Measurements from ENCODE around the gene CCPG1. TPM values are rescaled to one million over a fixed set of nuclear protein-coding genes. Genes with fewer than 3 reads are reported as not detected.
A peak's percentile ranks its signal among the peaks of the same experiment; 100 is the strongest.

CCPG1 gene
- total and polyA plus RNA-seq, 10 of the 15 experiments (the other 5 are each of a cell fraction or from before 2014, with no cell fraction given): 5.1 to 15.8 (median 10.0) TPM

DNA sequence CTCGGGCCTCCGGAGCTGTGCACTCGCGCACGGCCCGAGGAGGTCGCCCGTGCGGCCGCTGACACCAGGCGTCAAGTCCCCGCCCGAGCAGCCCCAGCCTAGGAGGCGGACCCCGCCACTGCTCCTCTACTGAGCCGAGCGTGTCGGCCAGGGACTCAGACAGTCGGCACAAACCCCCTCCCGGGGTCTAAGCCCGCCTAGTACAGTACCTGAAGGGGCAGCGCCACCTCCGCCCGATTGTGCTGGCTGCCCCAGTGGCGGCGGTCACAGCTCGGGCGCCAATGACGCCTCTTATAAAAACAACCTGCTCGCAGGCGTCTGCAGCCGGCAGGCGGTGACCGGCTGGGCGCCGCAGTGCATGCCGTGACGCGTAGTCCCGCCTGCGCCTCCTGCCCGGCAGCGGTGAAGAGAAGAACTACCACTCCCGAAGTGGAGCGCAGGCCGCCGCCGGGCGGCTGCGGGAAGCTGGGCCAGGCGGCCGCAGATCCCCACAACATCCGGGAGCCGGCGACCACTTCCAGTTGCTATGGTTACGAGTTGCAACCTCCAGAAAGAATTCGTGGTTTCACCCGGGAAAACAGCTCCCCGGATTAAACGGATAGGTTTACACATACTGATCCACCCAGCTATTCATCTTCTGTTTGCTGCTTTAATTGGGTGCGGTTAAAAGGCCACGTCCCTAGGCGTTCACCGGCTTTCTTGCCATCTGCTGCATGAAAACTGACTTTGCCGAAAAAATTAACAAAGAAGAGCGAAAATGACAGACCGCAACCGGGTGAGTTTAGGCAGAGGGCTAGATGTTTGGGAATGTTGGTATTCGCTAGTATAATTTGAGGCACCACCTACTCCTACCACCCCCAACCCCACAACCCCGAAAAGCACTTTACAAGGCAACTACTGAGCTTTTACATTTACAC, at the start of gene CCPG1, which contains the start of gene PIERCE2 (continued):
- TF ChIP-seq JUND (IDR thresholded peaks at IDR 0.05; ENCODE audit: low read depth, low read length): no peak
- TF ChIP-seq EGR1 (IDR thresholded peaks at IDR 0.05; ENCODE audit: borderline replicate concordance in 1 of 2, low read depth in 2 of 2, low read length in 2 of 2): no peak
- peak; percentile 70; the same call in 1 of the 2 replicates for TF ChIP-seq GATAD2B (conservative IDR thresholded peaks at IDR 0.05; ENCODE audit: low read depth)
- TF ChIP-seq EZH2 (IDR thresholded peaks at IDR 0.05; ENCODE audit: borderline replicate concordance, control insufficient read depth, low read depth, low read length): no peak
- no peak for TF ChIP-seq MYB (IDR thresholded peaks at IDR 0.05; ENCODE audit: borderline replicate concordance, low read depth, low read length)
- TF ChIP-seq EED (IDR thresholded peaks at IDR 0.05; ENCODE audit: low read depth): peak; percentile 57; the same call in 1 of the 2 replicates
- TF ChIP-seq HCFC1 (IDR thresholded peaks at IDR 0.05; ENCODE audit: low read length): peak; percentile 89
- peak; percentile 32; the same call in 1 of the 2 replicates for TF ChIP-seq NRF1 (conservative IDR thresholded peaks at IDR 0.05; ENCODE audit: low read depth, low read length)
- no peak for TF ChIP-seq POU2F2 (IDR thresholded peaks at IDR 0.05; ENCODE audit: borderline replicate concordance, low read depth, low read length)
- TF ChIP-seq FOXM1 (IDR thresholded peaks at IDR 0.05; ENCODE audit: low read depth, low read length): no peak
- TF ChIP-seq, protein P1, sequence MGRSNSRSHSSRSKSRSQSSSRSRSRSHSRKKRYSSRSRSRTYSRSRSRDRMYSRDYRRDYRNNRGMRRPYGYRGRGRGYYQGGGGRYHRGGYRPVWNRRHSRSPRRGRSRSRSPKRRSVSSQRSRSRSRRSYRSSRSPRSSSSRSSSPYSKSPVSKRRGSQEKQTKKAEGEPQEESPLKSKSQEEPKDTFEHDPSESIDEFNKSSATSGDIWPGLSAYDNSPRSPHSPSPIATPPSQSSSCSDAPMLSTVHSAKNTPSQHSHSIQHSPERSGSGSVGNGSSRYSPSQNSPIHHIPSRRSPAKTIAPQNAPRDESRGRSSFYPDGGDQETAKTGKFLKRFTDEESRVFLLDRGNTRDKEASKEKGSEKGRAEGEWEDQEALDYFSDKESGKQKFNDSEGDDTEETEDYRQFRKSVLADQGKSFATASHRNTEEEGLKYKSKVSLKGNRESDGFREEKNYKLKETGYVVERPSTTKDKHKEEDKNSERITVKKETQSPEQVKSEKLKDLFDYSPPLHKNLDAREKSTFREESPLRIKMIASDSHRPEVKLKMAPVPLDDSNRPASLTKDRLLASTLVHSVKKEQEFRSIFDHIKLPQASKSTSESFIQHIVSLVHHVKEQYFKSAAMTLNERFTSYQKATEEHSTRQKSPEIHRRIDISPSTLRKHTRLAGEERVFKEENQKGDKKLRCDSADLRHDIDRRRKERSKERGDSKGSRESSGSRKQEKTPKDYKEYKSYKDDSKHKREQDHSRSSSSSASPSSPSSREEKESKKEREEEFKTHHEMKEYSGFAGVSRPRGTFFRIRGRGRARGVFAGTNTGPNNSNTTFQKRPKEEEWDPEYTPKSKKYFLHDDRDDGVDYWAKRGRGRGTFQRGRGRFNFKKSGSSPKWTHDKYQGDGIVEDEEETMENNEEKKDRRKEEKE (IDR thresholded peaks at IDR 0.05): no peak
- 0 out of 2 replicates have a peak, but pooled peaks have one; percentile 30 for TF ChIP-seq ZSCAN29 (IDR thresholded peaks at IDR 0.05)
- peak; percentile 48; the same call in 1 of the 2 replicates for TF ChIP-seq PAX5 (IDR thresholded peaks at IDR 0.05; ENCODE audit: borderline replicate concordance, low read depth, low read length)
- TF ChIP-seq ZBTB40 (IDR thresholded peaks at IDR 0.05; ENCODE audit: borderline replicate concordance): peak; percentile 69
- TF ChIP-seq, protein P2, sequence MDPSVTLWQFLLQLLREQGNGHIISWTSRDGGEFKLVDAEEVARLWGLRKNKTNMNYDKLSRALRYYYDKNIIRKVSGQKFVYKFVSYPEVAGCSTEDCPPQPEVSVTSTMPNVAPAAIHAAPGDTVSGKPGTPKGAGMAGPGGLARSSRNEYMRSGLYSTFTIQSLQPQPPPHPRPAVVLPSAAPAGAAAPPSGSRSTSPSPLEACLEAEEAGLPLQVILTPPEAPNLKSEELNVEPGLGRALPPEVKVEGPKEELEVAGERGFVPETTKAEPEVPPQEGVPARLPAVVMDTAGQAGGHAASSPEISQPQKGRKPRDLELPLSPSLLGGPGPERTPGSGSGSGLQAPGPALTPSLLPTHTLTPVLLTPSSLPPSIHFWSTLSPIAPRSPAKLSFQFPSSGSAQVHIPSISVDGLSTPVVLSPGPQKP (IDR thresholded peaks at IDR 0.05; ENCODE audit: low read depth, low read length): no peak
- peak; percentile 75; the same call in 1 of the 2 replicates for TF ChIP-seq DPF2 (IDR thresholded peaks at IDR 0.05)
- peak; percentile 84 for TF ChIP-seq MXI1 (IDR thresholded peaks at IDR 0.05; ENCODE audit: low read depth, low read length)
- TF ChIP-seq, protein P3, sequence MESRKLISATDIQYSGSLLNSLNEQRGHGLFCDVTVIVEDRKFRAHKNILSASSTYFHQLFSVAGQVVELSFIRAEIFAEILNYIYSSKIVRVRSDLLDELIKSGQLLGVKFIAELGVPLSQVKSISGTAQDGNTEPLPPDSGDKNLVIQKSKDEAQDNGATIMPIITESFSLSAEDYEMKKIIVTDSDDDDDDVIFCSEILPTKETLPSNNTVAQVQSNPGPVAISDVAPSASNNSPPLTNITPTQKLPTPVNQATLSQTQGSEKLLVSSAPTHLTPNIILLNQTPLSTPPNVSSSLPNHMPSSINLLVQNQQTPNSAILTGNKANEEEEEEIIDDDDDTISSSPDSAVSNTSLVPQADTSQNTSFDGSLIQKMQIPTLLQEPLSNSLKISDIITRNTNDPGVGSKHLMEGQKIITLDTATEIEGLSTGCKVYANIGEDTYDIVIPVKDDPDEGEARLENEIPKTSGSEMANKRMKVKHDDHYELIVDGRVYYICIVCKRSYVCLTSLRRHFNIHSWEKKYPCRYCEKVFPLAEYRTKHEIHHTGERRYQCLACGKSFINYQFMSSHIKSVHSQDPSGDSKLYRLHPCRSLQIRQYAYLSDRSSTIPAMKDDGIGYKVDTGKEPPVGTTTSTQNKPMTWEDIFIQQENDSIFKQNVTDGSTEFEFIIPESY (IDR thresholded peaks at IDR 0.05): no peak

Data from GM12878 (cell line).